Fibroblast of pulmonary artery (primary cell): ENCODE measurements around the gene ZSCAN12.

Experiments
- DNase-seq: peaks from one replicate; pipeline ENCODE4 v3.0.0-alpha.2; 2010; ENCODE audit warnings: low read depth
- H3K4me3 ChIP-seq: replicated peaks from 2 replicates; pipeline ENCODE4 v1.5.1; 2011; ENCODE audit warnings: low read depth, mild to moderate bottlenecking, control low read depth, low read length, moderate library complexity
- CTCF ChIP-seq: IDR thresholded peaks from 2 replicates; pipeline ENCODE4 v1.5.1; 2011; ENCODE audit warnings: mild to moderate bottlenecking, control low read depth, low read length, inconsistent platforms; ENCODE audit errors: missing control alignments

Gene ZSCAN12

GRCh38 chr6:28330041-28330440 is 69.5 kb downstream of the ZSCAN12 start:
- H3K4me3 ChIP-seq, result no peak overlapping the region
- no peak for TF ChIP-seq CTCF
- DNase-seq, result no peak
